H1 (cell line): ENCODE data around the gene KCNJ9. TPM values are rescaled to one million over a fixed set of nuclear protein-coding genes. Genes with fewer than 3 reads are reported as not detected.

ENCODE experiments used
- CTCF ChIA-PET: fragments of 300-600 bp; sonication (Branson Sonifier 250); formaldehyde crosslinking; loops from one replicate; lab custom pipeline; 2021; ENCODE audit not compliant: partially characterized antibody; lab: Charles Lee
- POLR2A ChIA-PET: fragments of 300-600 bp; sonication (Branson Sonifier 250); formaldehyde crosslinking; loops from one replicate; lab custom pipeline; 2021; ENCODE audit warnings: inconsistent platforms; ENCODE audit not compliant: partially characterized antibody; lab: Charles Lee
- DNase-seq, 2 experiments: peaks; one replicate each; pipeline versions ENCODE4 v3.0.0 to v3.0.0-alpha.2; 2010 to 2022; ENCODE audit warnings: low spot score in 2 of 2, low read depth in 1 of 2, mixed read lengths in 1 of 2
- FAIRE-seq: peaks from 2 replicates; lab custom pipeline; 2011; peaks lifted over from hg19 to GRCh38; lab: Jason Lieb, UNC
- H2AFZ ChIP-seq: 2 replicates; pipeline ENCODE4 v1.8.1; 2012; ENCODE audit warnings: low read length, inconsistent platforms
- H2AK5ac ChIP-seq: 2 replicates; pipeline ENCODE4 v1.6.1; 2013; ENCODE audit warnings: low read depth, low read length
- H2BK120ac ChIP-seq: replicated peaks from 2 replicates; pipeline ENCODE3; 2013; ENCODE audit warnings: low read depth, low read length, inconsistent platforms
- H2BK12ac ChIP-seq: 2 replicates; pipeline ENCODE4 v1.6.1; 2013; ENCODE audit warnings: low read depth, low read length
- H2BK15ac ChIP-seq: 2 replicates; pipeline ENCODE4 v1.6.1; 2013; ENCODE audit warnings: low read length
- H2BK20ac ChIP-seq: 2 replicates; pipeline ENCODE4 v1.6.1; 2013; ENCODE audit warnings: low read length
- H2BK5ac ChIP-seq: 2 replicates; pipeline ENCODE4 v1.6.1; 2013; ENCODE audit warnings: low read depth, low read length
- H3K14ac ChIP-seq: 2 replicates; pipeline ENCODE4 v1.6.1; 2013; ENCODE audit warnings: inconsistent platforms; ENCODE audit not compliant: insufficient read length
- H3K18ac ChIP-seq: 2 replicates; pipeline ENCODE4 v1.6.1; 2013; ENCODE audit warnings: low read length; ENCODE audit errors: extremely low read depth
- H3K23ac ChIP-seq: 2 replicates; pipeline ENCODE4 v1.6.1; 2013; ENCODE audit warnings: inconsistent platforms; ENCODE audit not compliant: insufficient read length
- H3K23me2 ChIP-seq: 2 replicates; pipeline ENCODE4 v1.6.1; 2013; ENCODE audit warnings: low read depth, low read length
- H3K27ac ChIP-seq: 2 replicates; pipeline ENCODE4 v1.6.1; 2011; ENCODE audit warnings: low read depth, low read length, inconsistent platforms
- H3K27me3 ChIP-seq, 4 experiments: replicated peaks in 1 of 4; 1 replicate in 1 of 4; 2 replicates in 3 of 4; pipeline versions ENCODE4 v1.6.1 to v1.8.1; 2011 to 2013; ENCODE audit warnings: low read length in 3 of 4, mild to moderate bottlenecking in 3 of 4, inconsistent platforms in 2 of 4, mixed read lengths in 2 of 4, moderate library complexity in 1 of 4; ENCODE audit not compliant: control insufficient read depth in 3 of 4, insufficient read depth in 3 of 4; ENCODE audit errors: extremely low read depth in 1 of 4
- H3K36me3 ChIP-seq, 4 experiments: 2 replicates each; pipeline versions ENCODE4 v1.6.1 to v1.8.1; 2011 to 2013; ENCODE audit warnings: mild to moderate bottlenecking in 4 of 4, low read length in 3 of 4, moderate library complexity in 2 of 4, control low read depth in 1 of 4, inconsistent platforms in 1 of 4; ENCODE audit not compliant: insufficient read depth in 4 of 4, control insufficient read depth in 2 of 4
- H3K4ac ChIP-seq: replicated peaks from 2 replicates; pipeline ENCODE3; 2013; ENCODE audit warnings: low read length, low read depth, mixed read lengths, inconsistent platforms; ENCODE audit not compliant: insufficient read length
- H3K4me1 ChIP-seq, 4 experiments: replicated peaks in 1 of 4; 1 replicate in 1 of 4; 2 replicates in 3 of 4; pipeline versions ENCODE4 v1.6.1 to v1.8.1; 2011 to 2013; ENCODE audit warnings: low read length in 3 of 4, inconsistent platforms in 2 of 4, mixed read lengths in 1 of 4; ENCODE audit not compliant: insufficient read depth in 4 of 4, control insufficient read depth in 3 of 4
- H3K4me2 ChIP-seq, 2 experiments: 2 replicates each; pipeline versions ENCODE4 v1.6.1 to v1.8.1; 2011 to 2013; ENCODE audit warnings: low read depth in 2 of 2, low read length in 2 of 2, control low read depth in 1 of 2, inconsistent platforms in 1 of 2, mild to moderate bottlenecking in 1 of 2; ENCODE audit not compliant: insufficient read depth in 1 of 2
- H3K4me3 ChIP-seq, 4 experiments: fragments of 200-600, 300-600 bp in 1 of 4; sonication (generic), shearing (Covaris generic), sonication (Bioruptor Twin) in 1 of 4; 2 replicates each; pipeline versions ENCODE4 v1.5.1 to v1.8.1; 2011 to 2016; ENCODE audit warnings: low read length in 4 of 4, low read depth in 3 of 4, control low read depth in 2 of 4, inconsistent platforms in 2 of 4, mild to moderate bottlenecking in 2 of 4, mixed read lengths in 1 of 4, moderate library complexity in 1 of 4; ENCODE audit not compliant: insufficient read depth in 2 of 4; ENCODE audit errors: extremely low read depth in 1 of 4
- H3K56ac ChIP-seq: replicated peaks from 2 replicates; pipeline ENCODE3; 2013; ENCODE audit warnings: low read depth, mild to moderate bottlenecking, mixed read lengths, low read length, inconsistent platforms; ENCODE audit not compliant: insufficient read length
- H3K79me1 ChIP-seq: 2 replicates; pipeline ENCODE4 v1.6.1; 2013; ENCODE audit warnings: low read depth, low read length, control low read depth
- H3K79me2 ChIP-seq, 2 experiments: 2 replicates each; pipeline versions ENCODE4 v1.6.1 to v1.8.1; 2012 to 2013; ENCODE audit warnings: low read length in 2 of 2, mild to moderate bottlenecking in 2 of 2, inconsistent platforms in 1 of 2; ENCODE audit not compliant: insufficient read depth in 2 of 2, control insufficient read depth in 1 of 2
- H3K9ac ChIP-seq, 4 experiments: replicated peaks in 1 of 4; 1 replicate in 1 of 4; 2 replicates in 3 of 4; pipeline versions ENCODE4 v1.6.1 to v1.8.1; 2011 to 2013; ENCODE audit warnings: low read depth in 3 of 4, low read length in 3 of 4, control low read depth in 2 of 4, mild to moderate bottlenecking in 2 of 4, moderate library complexity in 2 of 4, inconsistent platforms in 1 of 4; ENCODE audit errors: extremely low read depth in 1 of 4
- H3K9me3 ChIP-seq, 2 experiments: 2 replicates each; pipeline versions ENCODE4 v1.6.1 to v1.8.1; 2012 to 2013; ENCODE audit warnings: mild to moderate bottlenecking in 2 of 2, moderate library complexity in 2 of 2, control low read depth in 1 of 2, inconsistent platforms in 1 of 2, low read depth in 1 of 2, low read length in 1 of 2, mixed read lengths in 1 of 2; ENCODE audit not compliant: insufficient read depth in 2 of 2
- H4K20me1 ChIP-seq, 2 experiments: replicated peaks in 1 of 2; 2 replicates each; pipeline versions ENCODE3 to v1.8.1; 2011 to 2013; ENCODE audit warnings: inconsistent platforms in 2 of 2, low read length in 2 of 2, mild to moderate bottlenecking in 1 of 2; ENCODE audit not compliant: insufficient read depth in 2 of 2, control insufficient read depth in 1 of 2
- H4K5ac ChIP-seq: 2 replicates; pipeline ENCODE4 v1.6.1; 2013; ENCODE audit warnings: low read length, low read depth, mixed read lengths, inconsistent platforms; ENCODE audit not compliant: insufficient read length
- H4K8ac ChIP-seq: 2 replicates; pipeline ENCODE4 v1.8.0; 2013; ENCODE audit warnings: mild to moderate bottlenecking, moderate library complexity, low read length, inconsistent platforms; ENCODE audit not compliant: insufficient read depth; ENCODE audit errors: extremely low read depth
- H4K91ac ChIP-seq: replicated peaks from 2 replicates; pipeline ENCODE3; 2013; ENCODE audit warnings: low read length, mixed read lengths, inconsistent platforms; ENCODE audit not compliant: insufficient read length
- CBX5 ChIP-seq: fragments of 300-800, 300-1000 bp; sonication (generic); IDR thresholded peaks from 2 replicates; pipeline ENCODE4 v1.7.1; 2016; ENCODE audit warnings: antibody characterized with exemption, low read length, low read depth
- CHD1 ChIP-seq: IDR thresholded peaks from 2 replicates; pipeline ENCODE4 v1.6.1; 2012; ENCODE audit warnings: low read depth, low read length, improper control_type of control experiment
- CREB1 ChIP-seq: IDR thresholded peaks from 2 replicates; pipeline ENCODE4 v1.6.1; 2012; ENCODE audit warnings: inconsistent platforms
- EGR1 ChIP-seq: IDR thresholded peaks from 2 replicates; pipeline ENCODE4 v1.6.1; 2011; ENCODE audit warnings: low read depth, low read length, borderline replicate concordance
- EZH2 ChIP-seq: fragments of 200-600 bp; sonication (generic); IDR thresholded peaks from 2 replicates; pipeline ENCODE4 v1.7.1; 2012; ENCODE audit warnings: low read depth, mild to moderate bottlenecking, moderate library complexity, low read length, inconsistent platforms; ENCODE audit not compliant: severe bottlenecking
- GTF2F1 ChIP-seq: IDR thresholded peaks from 2 replicates; pipeline ENCODE4 v1.6.1; 2012; ENCODE audit warnings: low read depth, low read length, improper control_type of control experiment, borderline replicate concordance
- HDAC2 ChIP-seq, 2 experiments: fragments of 300-600 bp in 1 of 2; sonication (generic) in 1 of 2; IDR thresholded peaks; 2 replicates each; pipeline ENCODE4 v1.6.1; 2011 to 2012; ENCODE audit warnings: low read depth in 2 of 2, low read length in 2 of 2, mild to moderate bottlenecking in 2 of 2, moderate library complexity in 2 of 2, borderline replicate concordance in 1 of 2, inconsistent platforms in 1 of 2
- KDM4A ChIP-seq: IDR thresholded peaks from one replicate; pipeline ENCODE4 v1.7.1; 2012; ENCODE audit warnings: low read depth, mild to moderate bottlenecking, moderate library complexity, low read length, inconsistent platforms; ENCODE audit not compliant: severe bottlenecking
- RNF2 ChIP-seq: fragments of 200-900, 300-1000 bp; sonication (generic); IDR thresholded peaks from 2 replicates; pipeline ENCODE4 v1.7.1; 2016; ENCODE audit warnings: borderline replicate concordance, low read depth, mild to moderate bottlenecking, antibody characterized with exemption, low read length; ENCODE audit not compliant: poor library complexity, severe bottlenecking; ENCODE audit errors: missing control alignments
- SAP30 ChIP-seq: fragments of 300-600 bp; sonication (generic); IDR thresholded peaks from 2 replicates; pipeline ENCODE4 v1.7.1; 2012; ENCODE audit warnings: low read length, moderate library complexity, mild to moderate bottlenecking, inconsistent platforms; ENCODE audit not compliant: insufficient read depth, insufficient replicate concordance
- SIRT6 ChIP-seq: IDR thresholded peaks from one replicate; pipeline ENCODE4 v1.7.1; 2012; ENCODE audit warnings: low read length, inconsistent platforms
- SIX5 ChIP-seq: IDR thresholded peaks from 2 replicates; pipeline ENCODE4 v1.6.1; 2011; ENCODE audit warnings: mild to moderate bottlenecking, low read depth, low read length
- SP1 ChIP-seq: IDR thresholded peaks from 2 replicates; pipeline ENCODE4 v1.6.1; 2011; ENCODE audit warnings: low read depth, low read length
- WGBS, 2 experiments: shearing (Covaris generic) in 1 of 2; methylation state at CpG; one replicate each; pipeline versions ENCODE4 v1.1.6 to v1.1.7; 2013 to 2015; ENCODE audit warnings: low lambda C conversion rate in 2 of 2, mixed read lengths in 2 of 2, inconsistent platforms in 1 of 2, low coverage in 1 of 2, missing lambda C conversion rate in 1 of 2; ENCODE audit not compliant: insufficient replicate concordance in 2 of 2, insufficient coverage in 1 of 2, insufficient read length in 1 of 2; ENCODE audit errors: extremely low coverage in 1 of 2, missing lambda C conversion rate in 1 of 2; 5-methylcytosine and 5-hydroxymethylcytosine counted together
- polyA plus RNA-seq, 7 experiments: library from polyadenylated mRNA; depleted of rRNA in 3 of 7; stranded (reverse) in 5 of 7; unstranded in 2 of 7; fragments of >200 nt in 5 of 7; fragments of 200-250 nt in 2 of 7; gene quantifications; 1 replicate in 5 of 7; 2 replicates in 1 of 7; 4 replicates in 1 of 7; pipeline versions ENCODE4 v1.2.1 to v1.2.3, GENCODE V29; 2011 to 2013; ENCODE audit warnings: missing spikeins in 2 of 7, mixed read lengths in 2 of 7
- total RNA-seq: library from RNA; stranded (reverse); fragmentation: NEBNext Ultra II Directional; extraction: Animal tissue kit (Norgen Biotek cat#: 25700); gene quantifications from 2 replicates; pipeline ENCODE4 v1.2.1, GENCODE V29; 2021

KCNJ9 gene
- total and polyA plus RNA-seq, 2 of the 8 experiments (the other 6 are each of a cell fraction or from before 2014, with no cell fraction given), result 0.02 to 0.13 TPM

- Histone ChIP-seq H3K36me3 (no peaks in the 10 kb centered on the region), H4K20me1 (no peaks in the 10 kb centered on the region), H3K4me1 (peaks cover 0 to 6% (median 3%) of the 10 kb centered on the region in 4 experiments; a peak in 6 of 7 replicates), H3K9ac (no peak overlapping the region), H3K4ac (no peak overlapping the region), H3K79me1 (no peaks in the 10 kb centered on the region), H3K4me3 (no peak overlapping the region), H2AFZ (no peak overlapping the region), H3K14ac (no peak overlapping the region), H4K5ac (no peak overlapping the region), H3K23me2 (no peaks in the 10 kb centered on the region), H2BK120ac (no peak overlapping the region), H3K27me3 (peaks cover 0 to 3% (median under 1%) of the 10 kb centered on the region in 4 experiments; a peak in 3 of 7 replicates), H2BK12ac (no peak overlapping the region), H4K8ac (no peak overlapping the region), H3K27ac (no peak overlapping the region), H4K91ac (no peak overlapping the region), H2BK5ac (no peak overlapping the region), H3K4me2 (no peak overlapping the region), H3K9me3 (no peaks in the 10 kb centered on the region), H2AK5ac (no peak overlapping the region), H2BK15ac (no peak overlapping the region), H3K18ac (no peak overlapping the region), H3K23ac (no peak overlapping the region), H3K79me2 (no peaks in the 10 kb centered on the region), H3K56ac (no peak overlapping the region), H2BK20ac (no peak overlapping the region)
- FAIRE-seq (no peak), DNase-seq (no peak)
- WGBS, 2 experiments, result 89% methylated on average over 1 of the region's 1 CpG; no CpG with 5 or more reads in 1 of the 2 experiments
- ChIA-PET POLR2A (interaction anchor here (1.4 kb wide), 1 partner anchor 25 kb away, joined by 3 read pairs; the partner anchor contains the start of gene KCNJ9), CTCF (interaction anchor here (0.6 to 50.1 kb wide), 6 partner anchors 1 to 229 kb away, joined by 3 to 1874 read pairs (median 10); partner anchors contain the start of genes IGSF8, KCNJ10, KCNJ9 and PIGM)
- TF ChIP-seq SAP30, result no peak
- no peak for TF ChIP-seq SP1
- TF ChIP-seq HDAC2 (IDR thresholded peaks at IDR 0.05; ENCODE audit: borderline replicate concordance in 1 of 2, low read depth in 2 of 2, low read length in 2 of 2), result no peak
- TF ChIP-seq CHD1, result no peak
- TF ChIP-seq KDM4A, result no peak
- TF ChIP-seq EZH2, result no peak
- no peak for TF ChIP-seq CBX5
- no peak for TF ChIP-seq RNF2
- TF ChIP-seq SIRT6, result no peak
- TF ChIP-seq SIX5, result no peak
- TF ChIP-seq CREB1, result no peak
- no peak for TF ChIP-seq GTF2F1
- no peak for TF ChIP-seq EGR1
Observed at GRCh38 chr1:160056648-160057169, 24.6 kb upstream of the KCNJ9 start.
